Thyroid gland (tissue), 4 donors: ENCODE results near the gene TSTD2. TPM values are rescaled to one million over a fixed set of nuclear protein-coding genes. Genes with fewer than 3 reads are reported as not detected.

Experiments
- DNase-seq, 2 donors: peaks; one replicate each; pipeline ENCODE4 v3.0.0-alpha.2; 2019
- H3K27ac ChIP-seq, 3 donors: fragments of 200-600 bp; sonication (generic); 1 replicate in 2 of 3; 2 replicates in 1 of 3; pipeline ENCODE4 v1.5.1; 2016 to 2019; ENCODE audit warnings: mild to moderate bottlenecking in 1 of 3, moderate library complexity in 1 of 3
- H3K27me3 ChIP-seq: fragments of 200-600 bp; sonication (generic); one replicate; pipeline ENCODE4 v1.5.1; 2019
- H3K36me3 ChIP-seq, 2 donors: fragments of 200-600 bp; sonication (generic); one replicate each; pipeline ENCODE4 v1.5.1; 2016 to 2019
- H3K4me1 ChIP-seq, 2 donors: fragments of 200-600 bp; sonication (generic); one replicate each; pipeline ENCODE4 v1.5.1; 2017 to 2019
- H3K4me3 ChIP-seq, 3 donors: fragments of 200-600 bp; sonication (generic); replicated peaks in 1 of 3; 1 replicate in 2 of 3; 2 replicates in 1 of 3; pipeline ENCODE4 v1.5.1; 2016; ENCODE audit warnings: mild to moderate bottlenecking in 1 of 3
- H3K9me3 ChIP-seq: fragments of 200-600 bp; sonication (generic); one replicate; pipeline ENCODE4 v1.5.1; 2017
- POLR2A ChIP-seq, 2 donors: fragments of 450-650 bp; IDR thresholded peaks; one replicate each; pipeline ENCODE4 v1.6.1; 2017; ENCODE audit warnings: antibody characterized with exemption in 2 of 2, mild to moderate bottlenecking in 2 of 2, moderate library complexity in 1 of 2
- WGBS, 2 donors: methylation state at CpG; one replicate each; pipeline ENCODE4 v1.1.5; 2017; 5-methylcytosine and 5-hydroxymethylcytosine counted together
- intact Hi-C: fragments of 100-400 bp; cut with DNase I; formaldehyde crosslinking; loops from one replicate; pipeline ENCODE4 v1.15.1; 2023
- total RNA-seq, 4 donors: library from RNA; depleted of rRNA; stranded (reverse); fragments of >200 nt; gene quantifications; one replicate each; pipeline ENCODE4 v1.2.3, GENCODE V29; 2016
- TF ChIP-seq, protein P1 (sequence below), 6 experiments: fragments of 200-600 bp in 3 of 6; fragments of 450-650 bp in 3 of 6; sonication (generic) in 3 of 6; IDR thresholded peaks; one replicate each; pipeline ENCODE4 v1.5.1; 2016 to 2019; ENCODE audit warnings: antibody characterized with exemption in 6 of 6, mild to moderate bottlenecking in 2 of 6, inconsistent platforms in 1 of 6, moderate library complexity in 1 of 6

Gene TSTD2
- total RNA-seq, 4 donors from 2014 or later, result 34.1 to 53.1 (median 34.7) TPM

DNA sequence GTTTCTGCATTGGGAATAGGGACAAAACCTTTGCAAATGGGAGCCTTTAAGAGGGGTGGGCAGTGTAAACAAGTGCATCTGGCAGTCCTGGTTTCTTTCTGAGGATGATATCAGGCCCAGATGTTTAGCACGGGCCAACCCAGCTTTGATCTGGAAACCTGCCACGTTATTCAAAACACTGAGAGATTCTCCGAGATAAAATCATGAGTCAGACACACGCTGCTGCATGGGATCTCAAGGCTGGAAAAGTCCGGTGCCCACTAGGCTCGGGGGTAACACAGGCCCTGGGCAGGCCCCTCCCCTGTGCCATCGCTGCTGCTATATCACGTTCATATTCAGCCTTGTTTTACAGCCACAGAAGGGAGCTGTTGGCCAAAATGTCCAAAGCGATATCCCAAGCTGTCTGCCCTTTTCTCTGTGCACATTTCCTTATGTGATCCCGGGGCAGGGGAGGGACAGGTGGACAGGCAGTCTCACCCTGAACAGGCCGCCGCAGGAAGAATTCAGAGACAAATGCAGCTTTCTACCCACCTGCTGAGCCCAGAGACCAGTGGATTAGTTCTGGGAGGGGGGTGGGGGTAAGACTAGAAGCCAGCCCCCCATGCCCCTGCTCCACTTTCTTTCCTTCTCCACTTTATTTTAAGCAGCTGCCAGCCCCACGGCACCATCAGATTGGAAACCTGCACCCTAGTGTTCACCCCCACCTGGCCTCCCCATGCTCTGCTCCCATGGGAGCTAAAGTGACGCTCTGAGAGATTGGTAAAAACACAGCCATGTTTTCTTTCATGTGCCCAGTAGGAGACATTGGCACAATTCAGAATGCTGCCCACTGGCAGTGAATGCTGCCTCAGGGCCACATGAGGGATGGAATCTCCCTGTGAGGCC, 68.6 kb downstream of the TSTD2 start:
- Histone ChIP-seq H3K4me3 (no peak overlapping the region), H3K27me3 (no peaks in the 10 kb centered on the region), H3K36me3 (peaks cover 6 to 11% of the 10 kb centered on the region in 2 donors), H3K9me3 (no peaks in the 10 kb centered on the region), H3K27ac (peak overlapping the region; percentile 27 to 63 (median 62)), H3K4me1 (peaks cover 43 to 47% of the 10 kb centered on the region in 2 donors)
- DNase-seq, result peak; percentile 43 to 57
- TF ChIP-seq, protein P1, sequence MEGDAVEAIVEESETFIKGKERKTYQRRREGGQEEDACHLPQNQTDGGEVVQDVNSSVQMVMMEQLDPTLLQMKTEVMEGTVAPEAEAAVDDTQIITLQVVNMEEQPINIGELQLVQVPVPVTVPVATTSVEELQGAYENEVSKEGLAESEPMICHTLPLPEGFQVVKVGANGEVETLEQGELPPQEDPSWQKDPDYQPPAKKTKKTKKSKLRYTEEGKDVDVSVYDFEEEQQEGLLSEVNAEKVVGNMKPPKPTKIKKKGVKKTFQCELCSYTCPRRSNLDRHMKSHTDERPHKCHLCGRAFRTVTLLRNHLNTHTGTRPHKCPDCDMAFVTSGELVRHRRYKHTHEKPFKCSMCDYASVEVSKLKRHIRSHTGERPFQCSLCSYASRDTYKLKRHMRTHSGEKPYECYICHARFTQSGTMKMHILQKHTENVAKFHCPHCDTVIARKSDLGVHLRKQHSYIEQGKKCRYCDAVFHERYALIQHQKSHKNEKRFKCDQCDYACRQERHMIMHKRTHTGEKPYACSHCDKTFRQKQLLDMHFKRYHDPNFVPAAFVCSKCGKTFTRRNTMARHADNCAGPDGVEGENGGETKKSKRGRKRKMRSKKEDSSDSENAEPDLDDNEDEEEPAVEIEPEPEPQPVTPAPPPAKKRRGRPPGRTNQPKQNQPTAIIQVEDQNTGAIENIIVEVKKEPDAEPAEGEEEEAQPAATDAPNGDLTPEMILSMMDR (IDR thresholded peaks at IDR 0.05), result no peak
- TF ChIP-seq POLR2A (IDR thresholded peaks at IDR 0.05), result no peak
- 50 to 51% methylated on average over 13 to 14 of the region's 14 CpGs for WGBS, 2 donors
- intact Hi-C loops, result no loop called here

DNA sequence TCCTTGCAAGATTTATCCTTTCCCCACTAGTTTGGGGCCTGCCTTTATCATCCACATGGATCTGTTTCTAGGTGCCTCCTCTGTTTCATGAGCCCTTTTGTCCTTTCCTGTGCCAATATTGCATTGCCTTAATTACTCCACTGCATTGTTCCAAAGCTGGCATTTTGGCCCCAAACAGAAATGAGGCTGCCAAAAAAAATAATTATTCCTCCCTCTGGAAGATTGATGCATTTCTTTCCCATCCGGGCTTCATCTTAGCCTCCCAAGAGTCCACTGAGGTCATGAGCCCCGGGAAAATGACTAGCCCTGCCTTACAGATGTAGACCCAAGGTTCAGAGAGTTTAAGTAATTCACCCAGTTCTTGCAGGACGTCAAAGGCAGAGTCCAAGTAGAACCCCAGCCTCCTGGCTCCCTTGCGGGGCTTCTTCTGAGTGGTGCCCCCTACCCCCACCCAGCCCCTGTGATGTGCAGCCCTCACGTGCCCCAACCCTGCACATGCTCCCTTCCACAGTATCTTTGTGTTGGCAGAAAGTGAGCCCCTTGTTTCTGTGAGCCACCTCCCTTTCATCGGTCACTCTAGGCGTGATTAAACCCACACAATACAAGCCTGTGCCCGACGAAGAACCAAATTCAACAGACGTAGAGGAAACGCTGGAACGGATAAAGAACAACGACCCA, 69.6 kb downstream of the TSTD2 start:
- TF ChIP-seq, protein P1 (IDR thresholded peaks at IDR 0.05), result no peak
- TF ChIP-seq POLR2A (IDR thresholded peaks at IDR 0.05), result no peak
- DNase-seq, result no peak
- peaks cover 51 to 56% of the 10 kb centered on the region in 2 donors for H3K4me1 ChIP-seq
- WGBS, 2 donors, result 73 to 78% methylated on average over 13 of the region's 13 CpGs
- peak overlapping the region; percentile 27 to 63 (median 62) for H3K27ac ChIP-seq
- no peaks in the 10 kb centered on the region for H3K9me3 ChIP-seq
- no peak overlapping the region for H3K4me3 ChIP-seq
- H3K27me3 ChIP-seq, result no peaks in the 10 kb centered on the region
- H3K36me3 ChIP-seq, result peaks cover 0 to 11% of the 10 kb centered on the region in 2 donors
- intact Hi-C loops, result no loop called here

DNA sequence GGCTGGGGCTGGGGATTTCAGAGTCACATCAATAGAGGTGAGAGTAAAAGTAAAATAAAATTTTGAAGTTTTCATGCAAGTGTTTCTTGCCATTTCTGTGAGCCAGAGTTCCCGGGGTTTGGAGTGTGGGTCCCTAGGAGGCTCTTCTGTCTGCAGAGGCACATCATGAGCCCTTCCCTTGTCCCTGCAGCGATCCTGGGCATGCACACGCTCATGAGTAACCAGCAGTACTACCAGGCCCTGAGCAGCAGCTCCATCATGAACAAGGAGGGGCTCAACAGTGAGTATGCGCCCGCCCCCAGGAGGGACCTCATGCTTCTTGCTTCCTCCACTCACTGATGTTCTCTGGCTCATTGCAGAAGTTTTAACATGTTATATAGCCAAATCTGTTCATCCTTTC, 70.6 kb downstream of the TSTD2 start:
- H3K36me3 ChIP-seq, result peaks cover 0 to 11% of the 10 kb centered on the region in 2 donors
- H3K4me1 ChIP-seq, result peaks cover 59 to 66% of the 10 kb centered on the region in 2 donors
- intact Hi-C loops, result no loop called here
- 91 to 96% methylated on average over 5 of the region's 5 CpGs for WGBS, 2 donors
- no peak overlapping the region for H3K4me3 ChIP-seq
- DNase-seq, result no peak
- no peaks in the 10 kb centered on the region for H3K27me3 ChIP-seq
- H3K9me3 ChIP-seq, result no peaks in the 10 kb centered on the region
- H3K27ac ChIP-seq, result peak overlapping the region; percentile 8 to 72 (median 63)
- no peak for TF ChIP-seq POLR2A (IDR thresholded peaks at IDR 0.05)
- TF ChIP-seq, protein P1 (IDR thresholded peaks at IDR 0.05), result no peak

DNA sequence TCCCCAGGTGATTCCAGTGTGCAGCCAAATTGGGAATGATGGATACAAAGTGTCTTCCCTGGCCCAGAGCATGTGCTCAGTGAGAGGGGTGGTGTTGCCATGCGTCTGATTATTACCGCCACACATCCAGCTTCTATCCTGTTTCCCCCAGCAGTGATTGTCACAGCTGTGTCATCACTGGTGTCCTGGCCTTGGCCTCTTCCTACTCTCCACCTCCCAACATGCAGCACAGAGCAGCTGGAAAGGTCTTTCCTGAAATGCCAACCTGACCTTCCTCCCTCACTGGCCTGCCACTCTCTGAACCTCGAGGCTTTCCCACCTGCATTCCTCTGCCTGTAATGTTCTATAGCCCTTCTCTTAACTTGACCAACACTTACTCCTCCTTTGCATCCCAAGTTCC, 71.7 kb downstream of the TSTD2 start:
- peak overlapping the region; percentile 68 to 93 (median 72) for H3K27ac ChIP-seq
- intact Hi-C loops, result no loop called here
- H3K9me3 ChIP-seq, result no peaks in the 10 kb centered on the region
- TF ChIP-seq POLR2A (IDR thresholded peaks at IDR 0.05), result no peak
- TF ChIP-seq, protein P1 (IDR thresholded peaks at IDR 0.05), result no peak
- H3K36me3 ChIP-seq, result peaks cover 0 to 11% of the 10 kb centered on the region in 2 donors
- 76 to 77% methylated on average over 3 of the region's 3 CpGs for WGBS, 2 donors
- no peak overlapping the region for H3K4me3 ChIP-seq
- H3K4me1 ChIP-seq, result peaks cover 70 to 76% of the 10 kb centered on the region in 2 donors
- no peaks in the 10 kb centered on the region for H3K27me3 ChIP-seq
- no peak for DNase-seq
